NT2/D1 (cell line): ENCODE results near the gene EFHC1.

ENCODE experiments used
- DNase-seq: peaks from one replicate; pipeline ENCODE4 v3.0.0-alpha.2; 2011; ENCODE audit warnings: low read depth, low spot score
- H3K27me3 ChIP-seq: 2 replicates; pipeline ENCODE4 v1.6.0; 2011; ENCODE audit warnings: mild to moderate bottlenecking; ENCODE audit not compliant: insufficient read length, insufficient read depth
- H3K36me3 ChIP-seq: 2 replicates; pipeline ENCODE4 v1.6.1; 2011; ENCODE audit warnings: mild to moderate bottlenecking, low read length, mixed read lengths; ENCODE audit not compliant: insufficient read depth, insufficient read length
- H3K4me1 ChIP-seq: 2 replicates; pipeline ENCODE4 v1.5.1; 2011; ENCODE audit not compliant: insufficient read depth, insufficient read length
- H3K4me3 ChIP-seq: 2 replicates; pipeline ENCODE4 v1.5.1; 2011; ENCODE audit warnings: low read depth; ENCODE audit not compliant: insufficient read length
- H3K9ac ChIP-seq: 2 replicates; pipeline ENCODE4 v1.6.0; 2011; ENCODE audit warnings: low read depth; ENCODE audit not compliant: insufficient read length
- H3K9me3 ChIP-seq: 2 replicates; pipeline ENCODE4 v1.5.1; 2011; ENCODE audit warnings: mild to moderate bottlenecking, low read length; ENCODE audit not compliant: insufficient read depth
- SUZ12 ChIP-seq: IDR thresholded peaks from 2 replicates; pipeline ENCODE4 v1.6.1; 2011; ENCODE audit not compliant: insufficient read length, insufficient read depth; ENCODE audit errors: extremely low read depth
- YY1 ChIP-seq: IDR thresholded peaks from 2 replicates; pipeline ENCODE4 v1.6.1; 2011; ENCODE audit not compliant: insufficient read length, insufficient read depth
- ZNF274 ChIP-seq: IDR thresholded peaks from 2 replicates; pipeline ENCODE4 v1.6.1; 2011; ENCODE audit warnings: mild to moderate bottlenecking, low read depth, low read length

Gene EFHC1

DNA sequence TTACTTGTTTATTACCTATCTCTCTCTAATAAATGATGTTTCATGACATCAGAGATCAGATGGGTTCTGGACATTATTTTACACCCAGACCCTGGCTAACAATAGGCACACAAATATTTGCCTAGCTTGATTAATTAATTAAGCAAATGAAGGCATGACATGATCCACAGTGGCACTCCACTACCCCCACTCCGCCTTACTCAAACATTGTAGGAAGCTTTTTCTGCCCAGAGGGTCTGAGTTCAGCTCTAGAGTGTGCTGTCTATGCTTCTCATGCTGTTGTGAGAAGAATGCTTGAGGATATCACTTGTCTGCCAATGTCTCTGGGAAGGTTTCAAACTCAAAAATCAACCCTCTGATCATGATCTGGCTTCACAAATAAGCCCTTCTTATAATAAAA is 111.7 kb downstream of the EFHC1 start:
- H3K27me3 ChIP-seq, result no peaks in the 10 kb centered on the region
- peaks cover 8% of the 10 kb centered on the region for H3K4me1 ChIP-seq
- no peak for DNase-seq
- no peak overlapping the region for H3K4me3 ChIP-seq
- peaks cover 42% of the 10 kb centered on the region for H3K36me3 ChIP-seq
- H3K9me3 ChIP-seq, result no peaks in the 10 kb centered on the region
- TF ChIP-seq SUZ12, result no peak
- no peak for TF ChIP-seq YY1
- no peak overlapping the region for H3K9ac ChIP-seq

DNA sequence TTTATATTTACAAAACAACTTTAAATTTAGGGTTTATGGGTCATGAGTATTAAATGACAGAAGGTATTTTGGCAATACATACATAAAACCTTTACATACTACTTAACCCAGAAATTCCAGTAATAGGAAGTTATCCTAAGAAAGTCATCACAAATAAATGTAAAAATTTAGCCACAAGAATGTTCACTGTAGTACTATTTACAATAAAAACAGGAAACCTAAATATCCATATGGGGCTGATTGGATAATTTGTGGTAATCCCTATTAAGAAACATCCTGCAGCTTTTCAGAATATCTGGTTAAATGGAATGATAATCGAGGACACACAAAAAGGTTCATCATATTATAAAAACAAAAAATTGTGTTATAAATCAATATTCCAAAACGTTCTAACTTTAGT is 112.3 kb downstream of the EFHC1 start:
- peaks cover 44% of the 10 kb centered on the region for H3K36me3 ChIP-seq
- H3K27me3 ChIP-seq, result no peaks in the 10 kb centered on the region
- no peaks in the 10 kb centered on the region for H3K9me3 ChIP-seq
- no peak overlapping the region for H3K9ac ChIP-seq
- DNase-seq, result no peak
- H3K4me1 ChIP-seq, result peaks cover 8% of the 10 kb centered on the region
- H3K4me3 ChIP-seq, result no peak overlapping the region
- TF ChIP-seq ZNF274 (no peak), SUZ12 (no peak), YY1 (no peak)

DNA sequence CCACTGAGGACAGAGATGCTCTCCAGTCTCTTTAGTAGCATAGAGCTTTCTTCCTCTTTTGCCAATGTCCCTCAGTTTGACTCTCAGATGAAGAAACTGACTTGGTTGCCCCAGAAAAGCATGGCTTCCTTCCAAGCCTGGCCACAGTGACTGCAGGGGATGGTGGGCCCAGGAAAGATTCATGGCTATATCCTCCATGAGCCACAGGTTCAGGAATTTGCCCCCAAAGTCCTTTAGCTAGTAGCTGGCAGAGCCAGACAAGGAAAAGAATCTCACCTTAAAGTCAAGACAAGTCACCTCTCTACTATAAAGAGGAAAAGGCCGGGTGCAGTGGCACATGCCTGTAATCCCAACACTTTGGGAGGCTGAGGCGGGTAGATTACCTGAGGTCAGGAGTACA is 113.3 kb downstream of the EFHC1 start:
- Histone ChIP-seq H3K4me1 (peaks cover 8% of the 10 kb centered on the region), H3K9me3 (no peaks in the 10 kb centered on the region), H3K4me3 (no peak overlapping the region), H3K36me3 (peaks cover 35% of the 10 kb centered on the region), H3K9ac (no peak overlapping the region), H3K27me3 (no peaks in the 10 kb centered on the region)
- TF ChIP-seq ZNF274 (no peak), SUZ12 (no peak), YY1 (no peak)
- DNase-seq, result no peak

DNA sequence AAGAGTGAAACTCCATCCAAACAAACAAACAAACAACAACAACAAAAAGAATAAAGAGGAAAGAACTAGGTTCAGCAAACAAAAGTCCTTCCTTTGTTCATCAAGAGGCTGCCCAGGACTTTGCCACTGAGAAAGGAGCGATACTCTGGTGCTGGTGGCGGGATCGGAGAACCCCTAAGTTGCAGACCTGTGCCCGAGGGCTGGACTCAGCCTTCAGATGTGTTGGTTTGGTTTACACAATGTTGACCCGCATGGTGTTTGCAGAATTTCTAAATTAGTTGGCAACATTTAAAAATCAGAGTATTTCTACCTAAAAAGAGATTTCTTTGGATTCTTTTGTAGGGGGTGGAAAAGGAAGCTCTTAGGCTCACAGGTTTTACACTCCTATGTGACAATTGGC is 114.2 kb downstream of the EFHC1 start:
- DNase-seq, result no peak
- peaks cover 8% of the 10 kb centered on the region for H3K4me1 ChIP-seq
- H3K36me3 ChIP-seq, result peaks cover 31% of the 10 kb centered on the region
- TF ChIP-seq YY1, result no peak
- no peak for TF ChIP-seq SUZ12
- no peak for TF ChIP-seq ZNF274
- no peaks in the 10 kb centered on the region for H3K9me3 ChIP-seq
- no peak overlapping the region for H3K9ac ChIP-seq
- H3K4me3 ChIP-seq, result no peak overlapping the region
- H3K27me3 ChIP-seq, result no peaks in the 10 kb centered on the region

DNA sequence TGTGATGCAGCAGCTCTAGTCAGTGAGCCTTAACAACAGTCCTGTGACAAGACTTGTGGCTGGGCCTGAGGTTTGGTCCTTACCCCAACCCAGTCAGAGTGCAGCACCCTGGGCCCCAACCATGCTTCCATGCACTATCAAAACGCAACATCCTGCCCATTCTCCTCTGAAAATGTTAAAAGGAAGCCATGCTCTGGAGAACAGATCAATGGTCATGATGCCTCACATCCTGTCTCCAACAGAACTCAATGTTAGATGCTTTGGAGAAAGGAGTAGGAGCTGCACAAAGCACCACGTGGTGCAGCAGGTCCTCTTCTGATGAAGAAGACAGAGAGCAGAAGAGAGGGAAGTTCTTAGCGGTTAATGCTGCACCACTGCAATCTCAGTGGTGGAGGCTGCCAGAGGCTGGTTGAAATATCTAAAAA is 114.8 kb downstream of the EFHC1 start:
- no peak overlapping the region for H3K9ac ChIP-seq
- no peaks in the 10 kb centered on the region for H3K9me3 ChIP-seq
- H3K27me3 ChIP-seq, result no peaks in the 10 kb centered on the region
- DNase-seq, result no peak
- peaks cover 31% of the 10 kb centered on the region for H3K36me3 ChIP-seq
- TF ChIP-seq YY1, result no peak
- TF ChIP-seq SUZ12, result no peak
- no peak for TF ChIP-seq ZNF274
- H3K4me3 ChIP-seq, result no peak overlapping the region
- peaks cover 8% of the 10 kb centered on the region for H3K4me1 ChIP-seq

DNA sequence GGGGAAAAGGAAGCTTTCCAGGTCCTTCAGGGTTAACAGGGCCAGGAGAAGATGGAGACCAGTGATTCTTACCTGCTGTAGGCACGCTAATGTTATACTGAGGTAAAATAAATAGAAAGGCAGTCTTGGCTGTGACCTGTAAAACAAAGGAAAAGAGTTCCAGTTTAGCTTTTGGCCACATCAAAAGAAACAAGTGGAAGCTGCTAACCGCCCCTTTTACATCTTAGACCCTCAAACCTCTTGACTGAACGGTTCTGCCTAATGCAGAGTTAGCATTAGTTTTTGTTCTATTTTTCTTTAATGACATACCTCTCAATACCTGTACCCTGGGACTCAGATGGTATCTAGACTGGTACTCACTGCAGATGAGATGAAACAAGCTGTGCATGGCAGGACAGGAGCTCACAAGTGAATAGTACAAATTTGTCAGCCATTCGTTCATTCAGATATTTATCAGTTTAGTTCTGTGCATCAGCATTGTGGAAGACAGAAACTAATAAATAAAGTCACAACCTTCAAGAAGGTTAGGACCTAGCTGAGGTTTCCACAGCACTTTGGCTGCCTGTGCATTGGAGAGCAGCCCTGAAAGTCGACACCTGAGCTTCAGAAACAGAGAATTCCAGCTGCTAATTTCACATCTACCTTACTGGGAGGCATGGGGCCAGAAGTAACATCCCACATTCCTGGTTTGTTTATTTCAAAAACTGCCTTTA is 115.7 kb downstream of the EFHC1 start:
- H3K9ac ChIP-seq, result no peak overlapping the region
- no peak overlapping the region for H3K4me3 ChIP-seq
- DNase-seq, result no peak
- peaks cover 8% of the 10 kb centered on the region for H3K4me1 ChIP-seq
- H3K36me3 ChIP-seq, result peaks cover 27% of the 10 kb centered on the region
- no peaks in the 10 kb centered on the region for H3K9me3 ChIP-seq
- TF ChIP-seq YY1 (no peak), ZNF274 (no peak), SUZ12 (no peak)
- H3K27me3 ChIP-seq, result no peaks in the 10 kb centered on the region

DNA sequence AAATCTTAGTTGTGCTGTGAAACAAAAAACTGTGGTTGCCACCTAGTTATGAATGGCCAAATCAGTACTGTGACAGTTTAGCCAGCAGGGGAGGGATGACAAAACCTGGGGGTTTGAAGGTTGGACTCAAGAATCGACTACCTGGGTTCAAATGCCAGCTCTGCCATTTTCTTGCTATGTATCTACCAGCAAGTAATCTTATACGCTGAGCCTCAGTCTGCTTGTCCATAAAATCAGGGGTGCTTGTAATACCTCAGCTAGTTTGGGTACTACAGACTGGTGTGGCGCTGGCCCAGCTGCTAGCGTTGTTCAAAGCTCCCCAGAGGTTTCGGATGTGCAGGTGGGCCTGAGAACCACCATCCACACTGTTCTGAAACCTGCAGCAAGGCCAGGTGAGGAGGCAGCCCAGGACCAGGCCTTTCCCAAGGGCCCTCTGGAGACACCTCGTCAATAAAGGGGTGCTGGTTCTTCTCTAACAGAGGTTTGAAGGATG is 116.3 kb downstream of the EFHC1 start:
- Histone ChIP-seq H3K4me1 (peaks cover 7% of the 10 kb centered on the region), H3K9ac (no peak overlapping the region)

More for the DNA sequence above, 116.3 kb downstream of the EFHC1 start:
- TF ChIP-seq ZNF274, result no peak
- TF ChIP-seq YY1, result no peak
- TF ChIP-seq SUZ12, result no peak
- Histone ChIP-seq H3K36me3 (peaks cover 30% of the 10 kb centered on the region), H3K27me3 (no peaks in the 10 kb centered on the region), H3K9me3 (no peaks in the 10 kb centered on the region), H3K4me3 (no peak overlapping the region)
- no peak for DNase-seq
